GM04504 (cell line): Measurements from ENCODE around the gene FAM3C.
"Not testable (repeated sequence)": the region's sequence is repeated elsewhere in the genome, so short reads cannot be mapped to it uniquely, and the experiment has no call there.

ENCODE experiments used
- DNase-seq: peaks from one replicate; pipeline ENCODE4 v3.0.0-alpha.2; 2012; ENCODE audit warnings: low read depth

Gene FAM3C

GRCh38 chr7:121330053-121330833 is 65.9 kb downstream of the FAM3C start:
- DNase-seq: no peak

- no peak for DNase-seq
Measured at GRCh38 chr7:121329191-121330052, 66.7 kb downstream of the FAM3C start.

GRCh38 chr7:121328508-121329190 is 67.5 kb downstream of the FAM3C start, which contains the start of gene WNT16:
Gene WNT16, plus strand, starts transcription at chr7:121329000. Its CDS starts 293 bp downstream, at chr7:121329293.
- no peak for DNase-seq

GRCh38 chr7:121327671-121328070 is 68.4 kb downstream of the FAM3C start:
- DNase-seq: no peak

GRCh38 chr7:121323515-121324302 is 72.4 kb downstream of the FAM3C start:
- DNase-seq: no peak

GRCh38 chr7:121322460-121322859 is 73.6 kb downstream of the FAM3C start:
- DNase-seq: no peak

GRCh38 chr7:121315170-121315569 is 80.9 kb downstream of the FAM3C start:
- not testable (repeated sequence) for DNase-seq

GRCh38 chr7:121313793-121314676 is 82.1 kb downstream of the FAM3C start:
- DNase-seq: no peak

- no peak for DNase-seq
Measured at GRCh38 chr7:121313220-121313792, 82.8 kb downstream of the FAM3C start.

GRCh38 chr7:121307021-121307574 is 89.0 kb downstream of the FAM3C start:
- no peak for DNase-seq

GRCh38 chr7:121306565-121306964 is 89.5 kb downstream of the FAM3C start:
- DNase-seq: no peak

- no peak for DNase-seq
Measured at GRCh38 chr7:121305109-121305508, 91.0 kb downstream of the FAM3C start.

- no peak for DNase-seq
Measured at GRCh38 chr7:121304102-121304658, 91.9 kb downstream of the FAM3C start.

- DNase-seq: no peak
Measured at GRCh38 chr7:121303422-121304101, 92.5 kb downstream of the FAM3C start.

- DNase-seq: no peak
Measured at GRCh38 chr7:121302214-121302745, 93.8 kb downstream of the FAM3C start.

- no peak for DNase-seq
Measured at GRCh38 chr7:121301446-121302213, 94.5 kb downstream of the FAM3C start.

- no peak for DNase-seq
Measured at GRCh38 chr7:121300685-121301420, 95.3 kb downstream of the FAM3C start.
